IPS DF 6.9 (cell line): ENCODE results near the gene SFTPA1.
"Not testable (repeated sequence)": the region's sequence is repeated elsewhere in the genome, so short reads cannot be mapped to it uniquely, and the experiment has no call there.

Source experiments
- DNase-seq: peaks from one replicate; pipeline ENCODE4 v3.0.0-alpha.2; 2013; ENCODE audit warnings: low read depth, low spot score
- H3K27ac ChIP-seq: one replicate; pipeline ENCODE4 v1.5.1; 2013; ENCODE audit warnings: low read length, control low read depth
- H3K27me3 ChIP-seq: 2 replicates; pipeline ENCODE4 v1.6.1; 2013; ENCODE audit warnings: mild to moderate bottlenecking, low read length; ENCODE audit not compliant: control insufficient read depth, insufficient read depth
- H3K36me3 ChIP-seq: 2 replicates; pipeline ENCODE4 v1.6.1; 2013; ENCODE audit warnings: low read length; ENCODE audit not compliant: control insufficient read depth, insufficient read depth
- H3K4me1 ChIP-seq: 2 replicates; pipeline ENCODE4 v1.6.1; 2013; ENCODE audit warnings: low read length; ENCODE audit not compliant: control insufficient read depth, insufficient read depth
- H3K4me3 ChIP-seq: 2 replicates; pipeline ENCODE4 v1.5.1; 2013; ENCODE audit warnings: mild to moderate bottlenecking, low read length
- H3K9me3 ChIP-seq: 2 replicates; pipeline ENCODE4 v1.6.1; 2013; ENCODE audit warnings: low read length, inconsistent platforms; ENCODE audit not compliant: control insufficient read depth, insufficient read depth
- WGBS: extraction: QIAGEN DNeasy Blood & Tissue Kit; methylation state at CpG from one replicate; pipeline ENCODE4 v1.1.7; 2013; ENCODE audit warnings: mixed read lengths, missing lambda C conversion rate; ENCODE audit not compliant: insufficient read length, insufficient coverage; 5-methylcytosine and 5-hydroxymethylcytosine counted together

Gene SFTPA1

DNA sequence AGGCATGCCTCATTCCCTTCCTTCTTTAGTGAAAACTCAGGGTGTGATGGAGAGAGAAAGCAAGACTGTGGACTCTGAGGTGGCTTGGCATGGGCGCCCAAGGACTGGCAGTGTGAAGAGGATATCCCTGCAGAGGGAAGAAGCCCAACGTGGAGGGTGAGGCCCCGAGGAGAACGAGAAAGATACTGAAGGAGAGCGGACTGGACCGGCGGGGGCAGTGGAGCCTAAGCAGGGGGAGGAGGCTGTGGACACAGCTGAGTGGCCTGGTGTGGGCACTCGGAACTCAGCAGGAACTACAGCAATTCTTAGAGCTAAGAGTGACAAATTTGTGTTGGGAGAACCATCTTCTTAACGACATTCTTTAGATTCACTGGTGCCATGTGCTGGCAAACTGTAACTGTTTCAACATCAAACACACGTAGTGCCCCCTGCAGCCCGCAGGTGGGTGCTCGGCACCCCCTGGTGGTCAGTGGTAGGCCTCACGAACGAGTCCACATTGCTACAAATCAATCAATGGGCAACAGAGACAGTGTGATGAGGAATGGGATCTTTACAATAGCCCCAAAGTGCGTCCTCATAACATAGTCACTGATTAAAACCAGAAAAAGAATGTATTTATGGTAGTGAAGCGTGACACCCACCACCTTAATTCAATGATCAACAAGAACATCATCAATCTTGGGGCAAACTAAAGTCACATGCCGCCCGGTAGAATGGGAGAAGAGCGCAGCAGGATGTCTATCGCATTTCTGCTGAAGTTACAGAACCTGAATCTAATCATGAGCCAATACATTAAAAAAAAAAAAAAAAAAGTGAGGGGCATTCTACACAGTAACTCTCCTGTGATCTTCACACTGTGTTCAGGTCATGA is 2.0 kb upstream of the SFTPA1 start:
- Histone ChIP-seq H3K4me1 (no peaks in the 10 kb centered on the region), H3K9me3 (no peaks in the 10 kb centered on the region), H3K27me3 (no peaks in the 10 kb centered on the region), H3K27ac (no peak overlapping the region), H3K36me3 (no peaks in the 10 kb centered on the region), H3K4me3 (no peak overlapping the region)
- WGBS: no CpG with 5 or more reads among the region's 20 CpGs
- DNase-seq: peak; percentile 20

- WGBS: no CpG with 5 or more reads among the region's 18 CpGs
- H3K4me1 ChIP-seq, DNase-seq, H3K27ac ChIP-seq, H3K9me3 ChIP-seq, H3K36me3 ChIP-seq, H3K27me3 ChIP-seq, H3K4me3 ChIP-seq: not testable (repeated sequence)
These were observed 646 bp downstream of the SFTPA1 start for GRCh38 chr10:79611193-79611976.

GRCh38 chr10:79615577-79615976 is 4.8 kb downstream of the SFTPA1 start:
- Histone ChIP-seq H3K4me1 (no peaks in the 10 kb centered on the region), H3K27ac (no peak overlapping the region), H3K9me3 (no peaks in the 10 kb centered on the region), H3K36me3 (no peaks in the 10 kb centered on the region), H3K27me3 (no peaks in the 10 kb centered on the region), H3K4me3 (no peak overlapping the region)
- no peak for DNase-seq
- WGBS: no CpG with 5 or more reads among the region's 3 CpGs

DNA sequence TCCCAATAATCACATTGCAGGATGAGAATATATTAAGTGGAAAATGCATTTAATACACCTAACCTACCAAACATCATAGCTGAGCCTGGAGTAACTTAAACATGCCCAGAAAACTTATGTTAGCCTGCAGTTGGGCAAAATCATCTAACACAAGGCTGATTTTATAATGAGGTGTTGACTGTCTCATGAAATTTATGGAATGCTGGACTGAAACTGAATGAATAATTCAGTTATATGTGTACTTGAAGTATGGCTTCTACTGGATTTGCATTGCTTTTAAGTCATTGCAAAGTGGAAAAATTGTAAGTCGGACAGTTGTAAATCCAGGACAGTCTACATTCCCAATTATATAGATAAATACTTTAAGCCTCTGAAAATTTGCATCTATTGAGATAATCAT is 5.4 kb downstream of the SFTPA1 start:
- Histone ChIP-seq H3K9me3 (no peaks in the 10 kb centered on the region), H3K27me3 (no peaks in the 10 kb centered on the region), H3K36me3 (no peaks in the 10 kb centered on the region), H3K4me3 (no peak overlapping the region), H3K27ac (no peak overlapping the region), H3K4me1 (no peaks in the 10 kb centered on the region)
- WGBS: no CpG with 5 or more reads among the region's 1 CpG
- no peak for DNase-seq

- not testable (repeated sequence) for H3K4me1 ChIP-seq, H3K9me3 ChIP-seq, H3K27me3 ChIP-seq, H3K27ac ChIP-seq, H3K36me3 ChIP-seq, H3K4me3 ChIP-seq, DNase-seq
These were observed 12.9 kb downstream of the SFTPA1 start for GRCh38 chr10:79623663-79624062.

- Histone ChIP-seq H3K9me3 (no peaks in the 10 kb centered on the region), H3K4me1 (no peaks in the 10 kb centered on the region), H3K27ac (no peak overlapping the region), H3K36me3 (no peaks in the 10 kb centered on the region), H3K4me3 (no peak overlapping the region), H3K27me3 (no peaks in the 10 kb centered on the region)
- no CpG with 5 or more reads among the region's 2 CpGs for WGBS
- DNase-seq: no peak
These were observed 16.3 kb downstream of the SFTPA1 start for GRCh38 chr10:79627075-79627474.

- no peaks in the 10 kb centered on the region for H3K4me1 ChIP-seq
- no CpG with 5 or more reads among the region's 4 CpGs for WGBS
- H3K27me3 ChIP-seq: no peaks in the 10 kb centered on the region
- H3K36me3 ChIP-seq: no peaks in the 10 kb centered on the region
- H3K27ac ChIP-seq: no peak overlapping the region
- no peaks in the 10 kb centered on the region for H3K9me3 ChIP-seq
- no peak overlapping the region for H3K4me3 ChIP-seq
- DNase-seq: no peak
These were observed 17.3 kb downstream of the SFTPA1 start for GRCh38 chr10:79628083-79628482.

- Histone ChIP-seq H3K9me3 (no peaks in the 10 kb centered on the region), H3K27me3 (no peaks in the 10 kb centered on the region), H3K4me1 (no peaks in the 10 kb centered on the region), H3K36me3 (no peaks in the 10 kb centered on the region), H3K27ac (no peak overlapping the region), H3K4me3 (no peak overlapping the region)
- no CpG with 5 or more reads among the region's 9 CpGs for WGBS
- no peak for DNase-seq
These were observed 18.5 kb downstream of the SFTPA1 start for GRCh38 chr10:79628988-79629954.

GRCh38 chr10:79629955-79630327 is 19.2 kb downstream of the SFTPA1 start:
- no CpG with 5 or more reads among the region's 5 CpGs for WGBS
- Histone ChIP-seq H3K27ac (no peak overlapping the region), H3K4me1 (no peaks in the 10 kb centered on the region), H3K36me3 (no peaks in the 10 kb centered on the region), H3K27me3 (no peaks in the 10 kb centered on the region), H3K4me3 (no peak overlapping the region), H3K9me3 (no peaks in the 10 kb centered on the region)
- DNase-seq: no peak

GRCh38 chr10:79636654-79637199 is 26.0 kb downstream of the SFTPA1 start:
- not testable (repeated sequence) for DNase-seq, H3K4me3 ChIP-seq, H3K4me1 ChIP-seq, H3K27me3 ChIP-seq, H3K9me3 ChIP-seq, H3K36me3 ChIP-seq, H3K27ac ChIP-seq
- WGBS: no CpG with 5 or more reads among the region's 2 CpGs
